Stimulated activated CD4-positive, alpha-beta T cell treated with anti-CD3 and anti-CD28 coated beads, TNF-alpha, amount 100 ng/mL, for 24 hours (primary cell): ENCODE measurements around the gene SLC8A1.

Source experiments
- DNase-seq, 3 experiments: peaks; one replicate each; pipeline ENCODE4 v3.0.0-alpha.2; 2020; ENCODE audit warnings: low read depth in 3 of 3

The SLC8A1 gene

GRCh38 chr2:40386177-40386576 is 65.7 kb downstream of the SLC8A1 start:
- DNase-seq = no peak

GRCh38 chr2:40384714-40385113 is 67.2 kb downstream of the SLC8A1 start:
- no peak for DNase-seq

GRCh38 chr2:40384233-40384632 is 67.7 kb downstream of the SLC8A1 start:
- no peak for DNase-seq

- no peak for DNase-seq
Measured at GRCh38 chr2:40380721-40381120, 71.2 kb downstream of the SLC8A1 start.

GRCh38 chr2:40380041-40380440 is 71.8 kb downstream of the SLC8A1 start:
- no peak for DNase-seq

- no peak for DNase-seq
Measured at GRCh38 chr2:40374543-40375240, 77.2 kb downstream of the SLC8A1 start.

GRCh38 chr2:40373111-40373510 is 78.8 kb downstream of the SLC8A1 start:
- DNase-seq = no peak

GRCh38 chr2:40372283-40372985 is 79.5 kb downstream of the SLC8A1 start:
- DNase-seq = no peak

- DNase-seq = no peak
Measured at GRCh38 chr2:40371525-40372282, 80.2 kb downstream of the SLC8A1 start.

- no peak for DNase-seq
Measured at GRCh38 chr2:40370007-40370395, 81.9 kb downstream of the SLC8A1 start.

GRCh38 chr2:40369267-40370006 is 82.5 kb downstream of the SLC8A1 start:
- DNase-seq = no peak

GRCh38 chr2:40367652-40368051 is 84.2 kb downstream of the SLC8A1 start:
- DNase-seq = no peak

- DNase-seq = no peak
Measured at GRCh38 chr2:40367032-40367431, 84.9 kb downstream of the SLC8A1 start.

- DNase-seq = no peak
Measured at GRCh38 chr2:40364151-40364874, 87.6 kb downstream of the SLC8A1 start.

GRCh38 chr2:40363631-40364030 is 88.3 kb downstream of the SLC8A1 start:
- DNase-seq = no peak

GRCh38 chr2:40363231-40363630 is 88.7 kb downstream of the SLC8A1 start:
- DNase-seq = no peak

- no peak for DNase-seq
Measured at GRCh38 chr2:40361478-40361877, 90.4 kb downstream of the SLC8A1 start.

GRCh38 chr2:40360652-40361051 is 91.2 kb downstream of the SLC8A1 start:
- no peak for DNase-seq

GRCh38 chr2:40359811-40360210 is 92.1 kb downstream of the SLC8A1 start:
- DNase-seq = no peak

- DNase-seq = no peak
Measured at GRCh38 chr2:40358783-40359182, 93.1 kb downstream of the SLC8A1 start.

- DNase-seq = no peak
Measured at GRCh38 chr2:40357667-40358066, 94.2 kb downstream of the SLC8A1 start.
